CD4-positive, CD25-positive, alpha-beta regulatory T cell (primary cell): ENCODE data around the gene PPP1CA. TPM values are rescaled to one million over a fixed set of nuclear protein-coding genes. Genes with fewer than 3 reads are reported as not detected.
A peak's percentile ranks its signal among the peaks of the same experiment; 100 is the strongest.

Source experiments
- ATAC-seq, 2 donors: fragments of 150-1000 bp; cut with Tn5 transposase; one replicate each; pipeline ENCODE4 v1.10.0; 2021; ENCODE audit warnings: low read depth in 2 of 2, moderate number of reproducible peaks in 2 of 2, moderate library complexity in 1 of 2
- DNase-seq, 3 donors: peaks; one replicate each; pipeline versions ENCODE4 v3.0.0 to v3.0.0-alpha.2; 2012 to 2022; ENCODE audit warnings: mixed read lengths in 1 of 3
- H3K27ac ChIP-seq: one replicate; pipeline ENCODE4 v1.7.0; 2013; ENCODE audit warnings: mild to moderate bottlenecking, low read length; ENCODE audit not compliant: insufficient read depth, poor library complexity, severe bottlenecking
- H3K27me3 ChIP-seq: one replicate; pipeline ENCODE4 v1.7.0; 2013; ENCODE audit warnings: low read length; ENCODE audit not compliant: control insufficient read depth, insufficient read depth
- H3K36me3 ChIP-seq: one replicate; pipeline ENCODE4 v1.7.0; 2013; ENCODE audit warnings: mild to moderate bottlenecking, low read length, moderate library complexity; ENCODE audit not compliant: control insufficient read depth, insufficient read depth
- H3K4me1 ChIP-seq: 2 replicates; pipeline ENCODE4 v1.7.0; 2013; ENCODE audit warnings: mild to moderate bottlenecking, low read length; ENCODE audit not compliant: insufficient read depth, control insufficient read depth, poor library complexity, severe bottlenecking
- H3K4me3 ChIP-seq: one replicate; pipeline ENCODE4 v1.7.0; 2013; ENCODE audit warnings: low read depth, mild to moderate bottlenecking, low read length, moderate library complexity
- H3K9me3 ChIP-seq, 2 experiments: 1 replicate in 1 of 2; 2 replicates in 1 of 2; pipeline ENCODE4 v1.7.0; 2013; ENCODE audit warnings: low read length in 2 of 2, mild to moderate bottlenecking in 1 of 2, moderate library complexity in 1 of 2; ENCODE audit not compliant: control insufficient read depth in 2 of 2
- H3K27ac Mint-ChIP-seq, 3 donors: one replicate each; pipeline ENCODE4 v1.8.0; 2020 to 2022; ENCODE audit warnings: mild to moderate bottlenecking in 3 of 3, mixed read lengths in 3 of 3, moderate library complexity in 2 of 3
- H3K27me3 Mint-ChIP-seq: one replicate; pipeline ENCODE4 v1.8.0; 2022; ENCODE audit warnings: mild to moderate bottlenecking, mixed read lengths
- H3K36me3 Mint-ChIP-seq: one replicate; pipeline ENCODE4 v1.8.0; 2020; ENCODE audit warnings: mixed read lengths
- H3K4me1 Mint-ChIP-seq, 4 donors: one replicate each; pipeline ENCODE4 v1.8.0; 2020 to 2022; ENCODE audit warnings: mixed read lengths in 4 of 4, mild to moderate bottlenecking in 1 of 4
- H3K4me3 Mint-ChIP-seq, 4 donors: one replicate each; pipeline ENCODE4 v1.8.0; 2020 to 2022; ENCODE audit warnings: mild to moderate bottlenecking in 4 of 4, mixed read lengths in 4 of 4, moderate library complexity in 3 of 4
- H3K9me3 Mint-ChIP-seq, 7 donors: one replicate each; pipeline ENCODE4 v1.8.0; 2020 to 2022; ENCODE audit warnings: mixed read lengths in 7 of 7, mild to moderate bottlenecking in 3 of 7, moderate library complexity in 2 of 7
- polyA plus RNA-seq, 4 donors: library from polyadenylated mRNA; unstranded; fragments of 300-500 nt; fragmentation: Illumina TruSeq; gene quantifications; one replicate each; pipeline ENCODE4 v1.2.3, GENCODE V29; 2021
- total RNA-seq: library from RNA; stranded (reverse); gene quantifications from one replicate; pipeline ENCODE4 v1.2.3, GENCODE V29; 2022

Gene PPP1CA
- total and polyA plus RNA-seq, 5 donors from 2014 or later = 160 to 762 (median 557) TPM

- Mint-ChIP-seq H3K4me3 (no peak overlapping the region), H3K9me3 (peaks cover 0 to 2% (median 0%) of the 10 kb centered on the region in 7 donors), H3K36me3 (no peaks in the 10 kb centered on the region), H3K4me1 (peaks cover 0 to 22% (median 12%) of the 10 kb centered on the region in 4 donors), H3K27ac (no peak overlapping the region), H3K27me3 (peaks cover 35% of the 10 kb centered on the region)
- H3K36me3 ChIP-seq = no peaks in the 10 kb centered on the region
- H3K27me3 ChIP-seq = no peaks in the 10 kb centered on the region
- DNase-seq = no peak
- no peaks in the 10 kb centered on the region for H3K9me3 ChIP-seq
- ATAC-seq = no peak
- no peak overlapping the region for H3K27ac ChIP-seq
- H3K4me3 ChIP-seq = no peak overlapping the region
- H3K4me1 ChIP-seq = peaks cover 18% of the 10 kb centered on the region
Observed at GRCh38 chr11:67378544-67378943, 23.1 kb downstream of the PPP1CA start.

DNA sequence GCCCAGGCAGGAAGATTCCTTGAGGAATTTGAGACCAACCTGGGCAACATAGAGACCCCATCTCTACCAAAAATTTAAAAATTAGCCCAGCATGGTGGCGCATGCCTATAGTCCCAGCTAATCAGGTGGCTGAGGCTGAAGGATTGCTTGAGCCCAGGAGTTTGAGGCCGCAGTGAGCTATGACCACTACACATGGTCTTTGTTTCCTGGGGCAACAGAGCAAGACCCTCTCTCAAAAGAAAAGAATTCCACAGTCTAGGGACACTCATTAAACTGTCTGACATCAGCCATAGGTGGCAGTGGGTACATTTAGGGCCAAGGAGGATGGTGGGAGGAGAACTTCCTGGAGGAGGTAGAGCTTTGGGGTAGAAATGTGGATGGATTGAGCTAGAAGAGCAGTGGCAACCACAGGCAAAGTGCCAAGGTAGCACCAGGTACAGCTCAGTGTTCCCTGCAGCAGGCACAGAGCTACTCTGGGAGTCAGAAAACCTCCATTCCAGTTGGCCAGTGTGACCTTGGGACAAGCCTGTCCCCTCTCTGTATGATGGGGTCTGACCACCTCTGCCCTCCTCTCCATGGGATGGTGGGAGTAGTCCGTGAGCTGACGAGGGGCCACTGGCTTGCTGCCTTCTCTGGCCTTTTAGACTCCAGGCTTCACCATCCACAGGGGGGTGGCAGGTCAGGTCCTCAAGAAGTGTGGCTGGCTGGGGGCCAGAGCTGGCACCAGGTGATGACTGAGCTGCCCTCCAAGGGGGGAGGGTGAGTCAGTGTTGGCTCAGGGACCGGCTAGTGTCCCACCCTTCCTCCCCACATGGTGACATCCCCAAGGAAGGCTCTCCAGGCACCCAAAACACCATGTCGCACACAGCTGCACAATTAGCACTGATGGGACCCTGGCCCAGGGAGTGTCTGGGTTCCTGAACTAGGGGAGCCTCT is 24.5 kb downstream of the PPP1CA start:
- Histone ChIP-seq H3K4me1 (peaks cover 24% of the 10 kb centered on the region), H3K27ac (no peak overlapping the region), H3K36me3 (no peaks in the 10 kb centered on the region), H3K4me3 (no peak overlapping the region), H3K27me3 (no peaks in the 10 kb centered on the region), H3K9me3 (no peaks in the 10 kb centered on the region)
- H3K27me3 Mint-ChIP-seq = peaks cover 32% of the 10 kb centered on the region
- H3K4me3 Mint-ChIP-seq = peak overlapping the region in 1 of 4 donors; percentile 44
- no peak for ATAC-seq
- peaks cover 0 to 16% (median 10%) of the 10 kb centered on the region in 4 donors for H3K4me1 Mint-ChIP-seq
- no peak for DNase-seq
- H3K27ac Mint-ChIP-seq = peak overlapping the region in 2 of 3 donors; percentile 32 to 88
- H3K9me3 Mint-ChIP-seq = peaks cover 0 to 3% (median 0%) of the 10 kb centered on the region in 7 donors
- no peaks in the 10 kb centered on the region for H3K36me3 Mint-ChIP-seq

- ATAC-seq = no peak
- H3K27me3 Mint-ChIP-seq = peaks cover 38% of the 10 kb centered on the region
- Histone ChIP-seq H3K36me3 (no peaks in the 10 kb centered on the region), H3K27ac (no peak overlapping the region), H3K4me3 (no peak overlapping the region), H3K4me1 (peaks cover 33% of the 10 kb centered on the region), H3K9me3 (no peaks in the 10 kb centered on the region), H3K27me3 (no peaks in the 10 kb centered on the region)
- H3K27ac Mint-ChIP-seq = peak overlapping the region in 2 of 3 donors; percentile 69 to 88
- peaks cover 0 to 24% (median 15%) of the 10 kb centered on the region in 4 donors for H3K4me1 Mint-ChIP-seq
- peaks cover 0 to 3% (median 0%) of the 10 kb centered on the region in 7 donors for H3K9me3 Mint-ChIP-seq
- no peaks in the 10 kb centered on the region for H3K36me3 Mint-ChIP-seq
- peak overlapping the region in 2 of 4 donors; percentile 33 to 44 for H3K4me3 Mint-ChIP-seq
- no peak for DNase-seq
Observed at GRCh38 chr11:67376063-67376820, 25.4 kb downstream of the PPP1CA start.

GRCh38 chr11:67375320-67376055 is 26.2 kb downstream of the PPP1CA start:
- peaks cover 0 to 3% (median 0%) of the 10 kb centered on the region in 7 donors for H3K9me3 Mint-ChIP-seq

GRCh38 chr11:67374571-67375281 is 26.9 kb downstream of the PPP1CA start:
- Histone ChIP-seq H3K4me1 (peaks cover 38% of the 10 kb centered on the region), H3K36me3 (no peaks in the 10 kb centered on the region), H3K27me3 (no peaks in the 10 kb centered on the region), H3K9me3 (no peaks in the 10 kb centered on the region), H3K4me3 (no peak overlapping the region), H3K27ac (no peak overlapping the region)
- ATAC-seq (no peak), DNase-seq (no peak)
- Mint-ChIP-seq H3K36me3 (no peaks in the 10 kb centered on the region), H3K9me3 (peaks cover 0 to 3% (median 0%) of the 10 kb centered on the region in 7 donors), H3K4me1 (peaks cover 0 to 33% (median 18%) of the 10 kb centered on the region in 4 donors), H3K27ac (peak overlapping the region in 2 of 3 donors; percentile 79 to 84), H3K4me3 (peak overlapping the region; percentile 47 to 97 (median 86)), H3K27me3 (peaks cover 48% of the 10 kb centered on the region)

More at GRCh38 chr11:67375320-67376055, 26.2 kb downstream of the PPP1CA start:
- Mint-ChIP-seq H3K27ac (no peak overlapping the region), H3K4me3 (peak overlapping the region in 3 of 4 donors; percentile 32 to 38 (median 33)), H3K4me1 (peaks cover 0 to 28% (median 18%) of the 10 kb centered on the region in 4 donors), H3K36me3 (no peaks in the 10 kb centered on the region), H3K27me3 (peaks cover 46% of the 10 kb centered on the region)
- Histone ChIP-seq H3K27me3 (no peaks in the 10 kb centered on the region), H3K36me3 (no peaks in the 10 kb centered on the region), H3K27ac (no peak overlapping the region), H3K4me1 (peaks cover 38% of the 10 kb centered on the region), H3K4me3 (no peak overlapping the region), H3K9me3 (no peaks in the 10 kb centered on the region)
- ATAC-seq (no peak), DNase-seq (no peak)

GRCh38 chr11:67373648-67374570 is 27.7 kb downstream of the PPP1CA start:
- H3K4me3 ChIP-seq = peak overlapping the region; percentile 13
- no peaks in the 10 kb centered on the region for H3K27me3 ChIP-seq
- Mint-ChIP-seq H3K9me3 (peaks cover 0 to 3% (median 0%) of the 10 kb centered on the region in 7 donors), H3K4me1 (peaks cover 2 to 40% (median 20%) of the 10 kb centered on the region in 4 donors), H3K27me3 (peaks cover 51% of the 10 kb centered on the region), H3K27ac (peak overlapping the region; percentile 84 to 97 (median 88)), H3K36me3 (no peaks in the 10 kb centered on the region), H3K4me3 (peak overlapping the region; percentile 95 to 97 (median 96))
- peaks cover 38% of the 10 kb centered on the region for H3K4me1 ChIP-seq
- ATAC-seq (peak; percentile 71 to 72), DNase-seq (peak; percentile 79 to 83 (median 82))
- H3K27ac ChIP-seq = peak overlapping the region; percentile 73
- H3K36me3 ChIP-seq = no peaks in the 10 kb centered on the region
- no peaks in the 10 kb centered on the region for H3K9me3 ChIP-seq
